Activated CD8-positive, alpha-beta memory T cell treated with anti-CD3 and anti-CD28 coated beads, Interleukin-2, amount 50 U/mL, for 24 hours (primary cell): ENCODE data around the gene DNM1L.

ENCODE experiments used
- DNase-seq: peaks from one replicate; pipeline ENCODE4 v3.0.0-alpha.2; 2020; ENCODE audit errors: extremely low read depth

DNM1L gene

GRCh38 chr12:32756476-32757066 lies 77.5 kb downstream of the DNM1L start:
- no peak for DNase-seq

- no peak for DNase-seq
Observed at GRCh38 chr12:32757157-32757556, 78.1 kb downstream of the DNM1L start.

- no peak for DNase-seq
Observed at GRCh38 chr12:32761716-32762115, 82.6 kb downstream of the DNM1L start.

GRCh38 chr12:32765906-32766305 lies 86.8 kb downstream of the DNM1L start:
- no peak for DNase-seq

GRCh38 chr12:32768518-32768917 lies 89.4 kb downstream of the DNM1L start:
- no peak for DNase-seq

- DNase-seq: no peak
Observed at GRCh38 chr12:32770141-32770540, 91.0 kb downstream of the DNM1L start.

GRCh38 chr12:32773691-32774090 lies 94.6 kb downstream of the DNM1L start:
- no peak for DNase-seq

- no peak for DNase-seq
Observed at GRCh38 chr12:32776258-32776657, 97.2 kb downstream of the DNM1L start.

- no peak for DNase-seq
Observed at GRCh38 chr12:32777159-32777558, 98.1 kb downstream of the DNM1L start.

- DNase-seq: no peak
Observed at GRCh38 chr12:32777691-32778175, 98.6 kb downstream of the DNM1L start.

- no peak for DNase-seq
Observed at GRCh38 chr12:32780071-32780470, 101.0 kb downstream of the DNM1L start.

GRCh38 chr12:32783029-32783428 lies 103.9 kb downstream of the DNM1L start:
- DNase-seq: no peak

- no peak for DNase-seq
Observed at GRCh38 chr12:32785557-32785956, 106.5 kb downstream of the DNM1L start.

- DNase-seq: no peak
Observed at GRCh38 chr12:32788405-32788804, 109.3 kb downstream of the DNM1L start.

- DNase-seq: no peak
Observed at GRCh38 chr12:32789446-32789845, 110.3 kb downstream of the DNM1L start.

- DNase-seq: no peak
Observed at GRCh38 chr12:32789916-32790315, 110.8 kb downstream of the DNM1L start.

- no peak for DNase-seq
Observed at GRCh38 chr12:32794281-32794680, 115.2 kb downstream of the DNM1L start.
